HEK293T (cell line): Measurements from ENCODE around the gene FARP1.

Experiments used
- ARNT ChIP-seq: fragments of 450-650 bp; IDR thresholded peaks from 2 replicates; pipeline ENCODE4 v1.6.1; 2017; ENCODE audit warnings: mild to moderate bottlenecking
- BHLHE40 ChIP-seq: fragments of 450-650 bp; IDR thresholded peaks from 2 replicates; pipeline ENCODE4 v1.6.1; 2016; ENCODE audit warnings: mild to moderate bottlenecking, moderate library complexity, borderline replicate concordance
- FOXA1 ChIP-seq: fragments of 450-650 bp; IDR thresholded peaks from 2 replicates; pipeline ENCODE4 v1.6.1; 2016; ENCODE audit warnings: mild to moderate bottlenecking
- FOXM1 ChIP-seq: fragments of 450-650 bp; IDR thresholded peaks from 2 replicates; pipeline ENCODE4 v1.6.1; 2017; ENCODE audit warnings: mild to moderate bottlenecking, borderline replicate concordance
- HDGF ChIP-seq: fragments of 450-650 bp; IDR thresholded peaks from 2 replicates; pipeline ENCODE4 v1.6.1; 2017; ENCODE audit warnings: antibody characterized with exemption, borderline replicate concordance
- L3MBTL2 ChIP-seq: fragments of 450-650 bp; conservative IDR thresholded peaks from 2 replicates; pipeline ENCODE4 v1.6.1; 2016; ENCODE audit warnings: mild to moderate bottlenecking
- NFRKB ChIP-seq: fragments of 450-650 bp; IDR thresholded peaks from 2 replicates; pipeline ENCODE4 v1.6.1; 2016; ENCODE audit warnings: mild to moderate bottlenecking, moderate library complexity
- SP1 ChIP-seq: fragments of 450-650 bp; IDR thresholded peaks from 2 replicates; pipeline ENCODE4 v1.6.1; 2017
- SUZ12 ChIP-seq: fragments of 450-650 bp; IDR thresholded peaks from 2 replicates; pipeline ENCODE4 v1.6.1; 2016; ENCODE audit warnings: mild to moderate bottlenecking
- TARDBP ChIP-seq: fragments of 450-650 bp; IDR thresholded peaks from 2 replicates; pipeline ENCODE4 v1.6.1; 2016
- ZNF384 ChIP-seq: fragments of 450-650 bp; IDR thresholded peaks from 2 replicates; pipeline ENCODE4 v1.6.1; 2016
- TF ChIP-seq, protein P1 (sequence below): fragments of 450-650 bp; IDR thresholded peaks from 2 replicates; pipeline ENCODE4 v1.6.1; 2016

DNA sequence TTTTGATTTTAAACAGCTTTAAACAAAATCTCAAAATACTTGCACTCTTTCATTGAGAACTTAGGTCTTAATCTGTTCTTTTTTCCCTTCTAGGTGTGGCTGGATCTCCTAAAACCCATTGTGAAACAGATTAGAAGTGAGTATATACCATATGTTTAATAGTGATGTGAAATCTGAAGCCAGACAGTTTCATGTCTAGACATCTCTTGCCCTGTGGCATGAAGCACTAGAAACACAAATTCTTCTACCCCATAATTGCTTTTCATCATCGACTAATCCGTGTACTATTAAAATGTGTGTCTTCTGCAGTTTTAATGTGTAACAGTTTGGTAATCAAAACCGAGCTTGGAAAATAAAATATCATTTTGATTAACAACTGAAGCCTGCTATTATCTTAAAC lies 222.4 kb downstream of the FARP1 start:
- TF ChIP-seq SUZ12, result no peak
- TF ChIP-seq ZNF384, result no peak
- TF ChIP-seq HDGF, result no peak
- TF ChIP-seq SP1, result no peak
- no peak for TF ChIP-seq FOXM1
- TF ChIP-seq NFRKB, result no peak
- TF ChIP-seq FOXA1, result no peak
- no peak for TF ChIP-seq TARDBP
- TF ChIP-seq BHLHE40, result no peak
- no peak for TF ChIP-seq ARNT
- TF ChIP-seq L3MBTL2, result no peak
- TF ChIP-seq, protein P1, sequence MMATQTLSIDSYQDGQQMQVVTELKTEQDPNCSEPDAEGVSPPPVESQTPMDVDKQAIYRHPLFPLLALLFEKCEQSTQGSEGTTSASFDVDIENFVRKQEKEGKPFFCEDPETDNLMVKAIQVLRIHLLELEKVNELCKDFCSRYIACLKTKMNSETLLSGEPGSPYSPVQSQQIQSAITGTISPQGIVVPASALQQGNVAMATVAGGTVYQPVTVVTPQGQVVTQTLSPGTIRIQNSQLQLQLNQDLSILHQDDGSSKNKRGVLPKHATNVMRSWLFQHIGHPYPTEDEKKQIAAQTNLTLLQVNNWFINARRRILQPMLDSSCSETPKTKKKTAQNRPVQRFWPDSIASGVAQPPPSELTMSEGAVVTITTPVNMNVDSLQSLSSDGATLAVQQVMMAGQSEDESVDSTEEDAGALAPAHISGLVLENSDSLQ, result no peak
